ENCODE data around the gene RNFT2. TPM values are rescaled to one million over a fixed set of nuclear protein-coding genes. Genes with fewer than 3 reads are reported as not detected.

RNFT2 gene, protein sequence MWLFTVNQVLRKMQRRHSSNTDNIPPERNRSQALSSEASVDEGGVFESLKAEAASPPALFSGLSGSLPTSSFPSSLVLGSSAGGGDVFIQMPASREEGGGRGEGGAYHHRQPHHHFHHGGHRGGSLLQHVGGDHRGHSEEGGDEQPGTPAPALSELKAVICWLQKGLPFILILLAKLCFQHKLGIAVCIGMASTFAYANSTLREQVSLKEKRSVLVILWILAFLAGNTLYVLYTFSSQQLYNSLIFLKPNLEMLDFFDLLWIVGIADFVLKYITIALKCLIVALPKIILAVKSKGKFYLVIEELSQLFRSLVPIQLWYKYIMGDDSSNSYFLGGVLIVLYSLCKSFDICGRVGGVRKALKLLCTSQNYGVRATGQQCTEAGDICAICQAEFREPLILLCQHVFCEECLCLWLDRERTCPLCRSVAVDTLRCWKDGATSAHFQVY
- 1 to 10 TPM; 4.0 to 6.9 (median 5.3) TPM for total RNA-seq
- total RNA-seq (2013), result 2.9 TPM

- H3K4me1 ChIP-seq (ENCODE audit: control insufficient read depth, insufficient read depth, low read length), result peaks cover 15% of the 10 kb centered on the region
- H3K4me1 Mint-ChIP-seq, result peaks cover 31% of the 10 kb centered on the region in 2 donors
- H3K9me3 Mint-ChIP-seq, result no peaks in the 10 kb centered on the region
- H3K27ac Mint-ChIP-seq, result peak within 1 kb of the TSS; percentile 84 to 90
- H3K27ac ChIP-seq (ENCODE audit: low read length), result no peak within 1 kb of the TSS
- DNase-seq (peak; percentile 99), ATAC-seq (peak; percentile 96 to 99 (median 97))
- under 1% methylated on average over 80 of the region's 80 CpGs for WGBS (ENCODE audit: insufficient coverage)
- H3K36me3 ChIP-seq (ENCODE audit: control insufficient read depth, insufficient read depth, low read length), result peaks cover 13% of the 10 kb centered on the region
- H3K27me3 ChIP-seq (ENCODE audit: control insufficient read depth, insufficient read depth, low read length), result no peaks in the 10 kb centered on the region
- peak within 1 kb of the TSS; percentile 62 for H3K4me3 ChIP-seq (ENCODE audit: low read length)
- intact Hi-C loops (cut with micrococcal nuclease), result loop anchor here (1.0 to 2.0 kb wide), 2 partner anchors 81 to 179 kb away; no protein-coding TSS in a partner anchor
- no peaks in the 10 kb centered on the region for H3K27me3 Mint-ChIP-seq (ENCODE audit: low read depth in 2 of 2)
- no peaks in the 10 kb centered on the region for H3K9me3 ChIP-seq (ENCODE audit: control insufficient read depth, insufficient read depth, low read length)
- peak within 1 kb of the TSS; percentile 96 for H3K4me3 Mint-ChIP-seq
- TF ChIP-seq, protein P1, sequence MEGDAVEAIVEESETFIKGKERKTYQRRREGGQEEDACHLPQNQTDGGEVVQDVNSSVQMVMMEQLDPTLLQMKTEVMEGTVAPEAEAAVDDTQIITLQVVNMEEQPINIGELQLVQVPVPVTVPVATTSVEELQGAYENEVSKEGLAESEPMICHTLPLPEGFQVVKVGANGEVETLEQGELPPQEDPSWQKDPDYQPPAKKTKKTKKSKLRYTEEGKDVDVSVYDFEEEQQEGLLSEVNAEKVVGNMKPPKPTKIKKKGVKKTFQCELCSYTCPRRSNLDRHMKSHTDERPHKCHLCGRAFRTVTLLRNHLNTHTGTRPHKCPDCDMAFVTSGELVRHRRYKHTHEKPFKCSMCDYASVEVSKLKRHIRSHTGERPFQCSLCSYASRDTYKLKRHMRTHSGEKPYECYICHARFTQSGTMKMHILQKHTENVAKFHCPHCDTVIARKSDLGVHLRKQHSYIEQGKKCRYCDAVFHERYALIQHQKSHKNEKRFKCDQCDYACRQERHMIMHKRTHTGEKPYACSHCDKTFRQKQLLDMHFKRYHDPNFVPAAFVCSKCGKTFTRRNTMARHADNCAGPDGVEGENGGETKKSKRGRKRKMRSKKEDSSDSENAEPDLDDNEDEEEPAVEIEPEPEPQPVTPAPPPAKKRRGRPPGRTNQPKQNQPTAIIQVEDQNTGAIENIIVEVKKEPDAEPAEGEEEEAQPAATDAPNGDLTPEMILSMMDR (IDR thresholded peaks at IDR 0.05), result no peak
- H3K36me3 Mint-ChIP-seq, result peaks cover 7% of the 10 kb centered on the region
Measured at GRCh38 chr12:116737774-116738657, at the start of gene RNFT2, which contains the start of gene SPRING1. TSS of gene RNFT2 (plus strand) at chr12:116738315. CDS start at chr12:116740498, 2,183 bp downstream. TSS of gene SPRING1 (minus strand) at chr12:116738069. CDS start at chr12:116737900, 169 bp downstream.

DNA sequence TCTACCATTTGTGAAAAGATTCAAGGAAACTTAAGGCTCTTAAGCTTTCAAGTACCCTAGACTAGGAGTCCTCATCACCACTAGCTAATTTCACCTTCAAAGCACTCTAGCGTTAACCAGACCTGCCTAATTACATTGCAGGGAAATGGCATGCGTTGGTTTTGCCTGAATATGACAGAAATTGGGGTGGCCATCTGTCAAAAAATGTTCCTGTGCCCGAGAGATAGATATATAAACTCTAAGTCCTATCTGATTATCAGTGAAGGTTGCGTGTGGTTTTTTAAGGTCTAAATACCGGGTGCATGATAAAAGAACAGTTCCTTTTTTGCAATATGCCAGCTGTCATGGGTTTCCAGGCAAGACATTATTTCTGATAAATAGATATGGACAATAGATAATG is 48.6 kb upstream of the RNFT2 start:
- TF ChIP-seq, protein P1 (IDR thresholded peaks at IDR 0.05), result no peak
- 30% methylated on average over 4 of the region's 5 CpGs for WGBS (ENCODE audit: insufficient coverage)
- intact Hi-C loops (cut with micrococcal nuclease), result no loop called here

DNA sequence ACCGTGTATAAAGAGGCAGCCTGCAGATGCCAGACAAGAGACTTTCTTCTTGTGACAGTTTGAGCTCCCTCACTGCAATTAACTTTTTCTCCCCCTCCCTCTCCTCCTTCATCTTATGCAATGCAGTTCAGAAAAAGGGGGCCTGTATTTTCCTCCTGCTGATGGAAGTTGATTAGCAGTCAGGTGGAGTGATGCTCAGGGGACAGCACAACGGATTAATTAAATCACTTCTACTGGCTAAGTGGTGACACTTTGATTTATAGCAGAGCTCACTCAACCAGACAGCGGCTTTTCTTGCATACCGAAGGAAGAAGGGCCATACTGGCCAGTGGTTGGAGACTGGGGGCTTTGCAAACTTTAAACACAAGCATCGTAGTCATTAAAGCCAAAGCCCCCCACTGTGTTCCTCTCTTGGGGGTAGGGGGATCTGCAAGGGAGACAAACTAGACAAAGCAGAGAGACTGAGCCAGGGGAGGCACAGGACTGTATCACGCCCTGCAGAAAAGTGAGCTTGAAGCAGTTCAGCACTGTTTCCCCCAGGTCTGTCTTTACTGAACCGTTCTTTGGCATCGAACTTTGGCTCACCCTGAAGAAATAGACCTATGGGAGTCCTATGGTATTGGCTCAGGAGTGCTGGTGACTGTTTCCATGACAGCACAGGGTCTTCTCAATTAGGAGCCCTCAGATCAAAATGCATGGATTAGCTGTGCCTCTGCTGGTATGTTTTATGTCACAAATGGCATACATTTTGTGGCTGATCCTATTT is 48.0 kb upstream of the RNFT2 start:
- Mint-ChIP-seq H3K4me3 (no peak overlapping the region), H3K27ac (no peak overlapping the region), H3K36me3 (no peaks in the 10 kb centered on the region), H3K27me3 (ENCODE audit: low read depth in 2 of 2) (peaks cover 29 to 31% of the 10 kb centered on the region in 2 donors), H3K4me1 (peaks cover 0 to 4% of the 10 kb centered on the region in 2 donors), H3K9me3 (no peaks in the 10 kb centered on the region)
- Histone ChIP-seq H3K27me3 (ENCODE audit: control insufficient read depth, insufficient read depth, low read length) (no peaks in the 10 kb centered on the region), H3K4me3 (ENCODE audit: low read length) (no peak overlapping the region), H3K36me3 (ENCODE audit: control insufficient read depth, insufficient read depth, low read length) (no peaks in the 10 kb centered on the region), H3K27ac (ENCODE audit: low read length) (no peak overlapping the region), H3K4me1 (ENCODE audit: control insufficient read depth, insufficient read depth, low read length) (peaks cover 3% of the 10 kb centered on the region), H3K9me3 (ENCODE audit: control insufficient read depth, insufficient read depth, low read length) (no peaks in the 10 kb centered on the region)
- no peak for ATAC-seq
- DNase-seq, result no peak
- WGBS (ENCODE audit: insufficient coverage), result 66% methylated on average over 8 of the region's 8 CpGs
- intact Hi-C loops (cut with micrococcal nuclease), result no loop called here
- TF ChIP-seq, protein P1 (IDR thresholded peaks at IDR 0.05), result no peak

More for the DNA sequence above, 48.6 kb upstream of the RNFT2 start:
- peaks cover 25 to 26% of the 10 kb centered on the region in 2 donors for H3K27me3 Mint-ChIP-seq (ENCODE audit: low read depth in 2 of 2)
- no peak overlapping the region for H3K27ac Mint-ChIP-seq
- peaks cover 0 to 4% of the 10 kb centered on the region in 2 donors for H3K4me1 Mint-ChIP-seq
- no peaks in the 10 kb centered on the region for H3K36me3 Mint-ChIP-seq
- no peaks in the 10 kb centered on the region for H3K9me3 Mint-ChIP-seq
- H3K27ac ChIP-seq (ENCODE audit: low read length), result no peak overlapping the region
- H3K36me3 ChIP-seq (ENCODE audit: control insufficient read depth, insufficient read depth, low read length), result no peaks in the 10 kb centered on the region
- DNase-seq (no peak), ATAC-seq (no peak)
- H3K4me3 Mint-ChIP-seq, result no peak overlapping the region
- no peak overlapping the region for H3K4me3 ChIP-seq (ENCODE audit: low read length)
- H3K9me3 ChIP-seq (ENCODE audit: control insufficient read depth, insufficient read depth, low read length), result no peaks in the 10 kb centered on the region
- peaks cover 3% of the 10 kb centered on the region for H3K4me1 ChIP-seq (ENCODE audit: control insufficient read depth, insufficient read depth, low read length)
- H3K27me3 ChIP-seq (ENCODE audit: control insufficient read depth, insufficient read depth, low read length), result no peaks in the 10 kb centered on the region
